Spleen (tissue), 11 donors: ENCODE results near the gene CHCHD6. TPM values are rescaled to one million over a fixed set of nuclear protein-coding genes. Genes with fewer than 3 reads are reported as not detected.

Source experiments
- DNase-seq: peaks from one replicate; pipeline ENCODE4 v3.0.0-alpha.2; 2020
- H3K27ac ChIP-seq, 8 donors: fragments of 200-600 bp; sonication (generic) in 7 of 8; 1 replicate in 4 of 8; 2 replicates in 4 of 8; pipeline versions ENCODE4 v1.5.0 to v1.8.0; 2016 to 2021; ENCODE audit warnings: inconsistent platforms in 4 of 8, mild to moderate bottlenecking in 4 of 8, moderate library complexity in 1 of 8
- H3K27me3 ChIP-seq, 7 donors: fragments of 200-600 bp; sonication (generic) in 6 of 7; replicated peaks in 1 of 7; 1 replicate in 4 of 7; 2 replicates in 3 of 7; pipeline versions ENCODE4 v1.5.0 to v1.8.0; 2016 to 2021; ENCODE audit warnings: inconsistent platforms in 3 of 7, mild to moderate bottlenecking in 1 of 7
- H3K36me3 ChIP-seq, 6 donors: fragments of 200-600 bp; sonication (generic) in 5 of 6; 1 replicate in 4 of 6; 2 replicates in 2 of 6; pipeline versions ENCODE4 v1.5.0 to v1.8.0; 2016 to 2021; ENCODE audit warnings: inconsistent platforms in 2 of 6
- H3K4me1 ChIP-seq, 6 donors: fragments of 200-600 bp; sonication (generic) in 5 of 6; 1 replicate in 3 of 6; 2 replicates in 3 of 6; pipeline versions ENCODE4 v1.5.0 to v1.8.0; 2016 to 2021; ENCODE audit warnings: inconsistent platforms in 3 of 6
- H3K4me3 ChIP-seq, 8 donors: fragments of 200-600 bp; sonication (generic) in 7 of 8; 1 replicate in 4 of 8; 2 replicates in 4 of 8; pipeline versions ENCODE4 v1.5.0 to v1.8.0; 2016 to 2021; ENCODE audit warnings: inconsistent platforms in 4 of 8, mild to moderate bottlenecking in 4 of 8, moderate library complexity in 2 of 8
- H3K9me3 ChIP-seq, 8 donors: fragments of 200-600 bp; sonication (generic) in 7 of 8; 1 replicate in 4 of 8; 2 replicates in 4 of 8; pipeline versions ENCODE4 v1.5.0 to v1.8.0; 2016 to 2021; ENCODE audit warnings: inconsistent platforms in 4 of 8
- POLR2A ChIP-seq, 3 donors: fragments of 450-650 bp; IDR thresholded peaks; one replicate each; pipeline ENCODE4 v1.5.1; 2017; ENCODE audit warnings: antibody characterized with exemption in 3 of 3, mild to moderate bottlenecking in 1 of 3
- POLR2AphosphoS5 ChIP-seq, 3 donors: sonication (generic); formaldehyde crosslinking; IDR thresholded peaks; one replicate each; pipeline ENCODE4 v1.5.1; 2017; ENCODE audit warnings: antibody characterized with exemption in 3 of 3
- WGBS, 5 donors: extraction: QIAGEN DNeasy Blood & Tissue Kit in 3 of 5; methylation state at CpG; one replicate each; pipeline versions ENCODE4 v1.1.5 to v1.1.7; 2013 to 2018; 5-methylcytosine and 5-hydroxymethylcytosine counted together
- intact Hi-C: fragments of 100-400 bp; cut with DNase I; formaldehyde crosslinking; loops from one replicate; pipeline ENCODE4 v1.15.0; 2023; ENCODE audit warnings: low total_unique reads
- polyA plus RNA-seq, 3 donors: library from polyadenylated mRNA; stranded (reverse); fragments of 200-250 nt; gene quantifications; one replicate each; pipeline ENCODE4 v1.2.1, GENCODE V29; 2013
- total RNA-seq, 7 donors: library from RNA; depleted of rRNA in 3 of 7; stranded (reverse); fragments of >200 nt in 3 of 7; fragmentation: NEBNext Ultra II Directional in 4 of 7; extraction: Animal tissue kit (Norgen Biotek cat#: 25700) in 4 of 7; gene quantifications; one replicate each; pipeline versions ENCODE4 v1.1.0 to v1.2.1, GENCODE V29; 2016 to 2021
- TF ChIP-seq, protein P1 (sequence below), 11 experiments: fragments of 200-600 bp in 7 of 11; fragments of 450-650 bp in 4 of 11; sonication (generic) in 4 of 11; IDR thresholded peaks in 8 of 11; conservative IDR thresholded peaks in 3 of 11; 1 replicate in 7 of 11; 2 replicates in 4 of 11; pipeline versions ENCODE4 v1.4.0 to v1.8.0; 2016 to 2021; ENCODE audit warnings: antibody characterized with exemption in 11 of 11, inconsistent platforms in 4 of 11, mild to moderate bottlenecking in 1 of 11
- donor health status: healthy with polysubstance abuse.
- donor health status: DM: no; HTN: no; CAD: no; lungs with moderate emphysema.
- donor health status: DM: no; HTN: no; CAD: no.
- donor health status: Bipolar disorder and iron deficiency.
- donor health status: healthy.
- donor health status: DM: no; HTN: no; CAD: no.
- donor health status: DM: yes; HTN: yes; CAD: no.

Gene CHCHD6
- total and polyA plus RNA-seq, 10 donors = 6.3 to 39.1 (median 11.8) TPM

DNA sequence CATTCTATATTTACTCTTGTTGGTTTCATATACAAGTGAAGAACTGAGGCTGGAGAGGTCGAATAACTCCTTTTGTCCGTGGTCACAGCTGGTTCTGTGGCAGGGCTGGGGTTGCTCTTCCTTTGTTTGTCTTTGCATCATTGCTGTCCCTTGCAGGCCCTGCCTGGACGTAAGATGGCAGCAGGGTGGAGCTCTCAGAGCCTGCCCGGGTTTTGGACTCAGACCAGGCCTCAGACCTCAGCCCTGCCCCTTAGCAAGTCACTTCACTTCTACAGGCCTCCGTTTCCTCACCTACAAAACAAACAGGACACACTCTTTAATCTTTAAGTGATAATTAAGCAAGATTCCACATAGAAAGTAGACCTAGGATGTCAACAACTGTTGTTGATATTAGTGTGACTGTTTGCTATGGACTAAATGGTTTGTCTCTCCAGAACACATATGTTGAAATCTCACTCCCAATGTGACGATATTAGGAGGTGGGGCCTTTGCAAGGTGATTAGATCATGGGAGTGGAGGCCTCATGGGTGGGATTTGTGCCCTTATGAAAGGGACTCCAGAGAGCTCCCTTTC is 213.3 kb downstream of the CHCHD6 start:
- WGBS, 5 donors = 71 to 84% (median 74%) methylated on average over 6 of the region's 6 CpGs
- H3K27me3 ChIP-seq = peaks cover 0 to 50% (median 0%) of the 10 kb centered on the region in 7 donors
- H3K36me3 ChIP-seq = peaks cover 0 to 29% (median 0%) of the 10 kb centered on the region in 6 donors
- H3K9me3 ChIP-seq = peaks cover 0 to 8% (median 0%) of the 10 kb centered on the region in 8 donors
- TF ChIP-seq, protein P1, sequence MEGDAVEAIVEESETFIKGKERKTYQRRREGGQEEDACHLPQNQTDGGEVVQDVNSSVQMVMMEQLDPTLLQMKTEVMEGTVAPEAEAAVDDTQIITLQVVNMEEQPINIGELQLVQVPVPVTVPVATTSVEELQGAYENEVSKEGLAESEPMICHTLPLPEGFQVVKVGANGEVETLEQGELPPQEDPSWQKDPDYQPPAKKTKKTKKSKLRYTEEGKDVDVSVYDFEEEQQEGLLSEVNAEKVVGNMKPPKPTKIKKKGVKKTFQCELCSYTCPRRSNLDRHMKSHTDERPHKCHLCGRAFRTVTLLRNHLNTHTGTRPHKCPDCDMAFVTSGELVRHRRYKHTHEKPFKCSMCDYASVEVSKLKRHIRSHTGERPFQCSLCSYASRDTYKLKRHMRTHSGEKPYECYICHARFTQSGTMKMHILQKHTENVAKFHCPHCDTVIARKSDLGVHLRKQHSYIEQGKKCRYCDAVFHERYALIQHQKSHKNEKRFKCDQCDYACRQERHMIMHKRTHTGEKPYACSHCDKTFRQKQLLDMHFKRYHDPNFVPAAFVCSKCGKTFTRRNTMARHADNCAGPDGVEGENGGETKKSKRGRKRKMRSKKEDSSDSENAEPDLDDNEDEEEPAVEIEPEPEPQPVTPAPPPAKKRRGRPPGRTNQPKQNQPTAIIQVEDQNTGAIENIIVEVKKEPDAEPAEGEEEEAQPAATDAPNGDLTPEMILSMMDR (IDR thresholded peaks at IDR 0.05 in 8 of 11, conservative IDR thresholded peaks at IDR 0.05 in 3 of 11) = no peak
- TF ChIP-seq POLR2AphosphoS5 (IDR thresholded peaks at IDR 0.05) (no peak), POLR2A (IDR thresholded peaks at IDR 0.05) (no peak)
- no peak for DNase-seq
- no peak overlapping the region for H3K4me3 ChIP-seq
- intact Hi-C loops = no loop called here
- H3K4me1 ChIP-seq = peaks cover 3 to 35% (median 25%) of the 10 kb centered on the region in 6 donors
- H3K27ac ChIP-seq = no peak overlapping the region

DNA sequence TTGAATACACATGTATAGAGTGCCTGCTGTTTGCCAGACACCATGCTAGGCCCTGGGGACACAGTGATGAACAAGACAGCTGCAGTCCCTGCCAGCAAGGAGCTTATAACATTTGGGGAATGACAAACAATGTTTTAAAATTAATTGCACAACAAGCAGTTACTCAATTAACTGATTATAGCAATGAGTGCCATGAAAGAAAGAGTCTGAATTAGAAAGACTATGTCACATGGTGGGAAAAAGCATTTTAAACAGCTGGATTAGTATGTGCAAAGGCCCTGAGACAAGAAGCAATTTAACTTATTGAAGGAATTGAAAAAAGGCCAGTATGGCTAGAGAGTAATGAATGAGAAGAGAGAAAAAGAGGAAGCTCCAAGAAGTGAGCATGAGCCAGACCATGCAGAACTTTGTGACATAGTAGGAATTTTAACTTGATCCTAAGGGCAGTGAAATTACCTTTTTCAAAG is 214.3 kb downstream of the CHCHD6 start:
- peaks cover 0 to 29% (median 0%) of the 10 kb centered on the region in 6 donors for H3K36me3 ChIP-seq
- peaks cover 0 to 32% (median 16%) of the 10 kb centered on the region in 6 donors for H3K4me1 ChIP-seq
- intact Hi-C loops = no loop called here
- no peak overlapping the region for H3K4me3 ChIP-seq
- no peak for DNase-seq
- no peak overlapping the region for H3K27ac ChIP-seq
- H3K27me3 ChIP-seq = peaks cover 0 to 40% (median 0%) of the 10 kb centered on the region in 7 donors
- H3K9me3 ChIP-seq = peaks cover 0 to 8% (median 0%) of the 10 kb centered on the region in 8 donors
- no peak for TF ChIP-seq POLR2A (IDR thresholded peaks at IDR 0.05)
- TF ChIP-seq, protein P1 (IDR thresholded peaks at IDR 0.05 in 8 of 11, conservative IDR thresholded peaks at IDR 0.05 in 3 of 11) = no peak
- no peak for TF ChIP-seq POLR2AphosphoS5 (IDR thresholded peaks at IDR 0.05)

DNA sequence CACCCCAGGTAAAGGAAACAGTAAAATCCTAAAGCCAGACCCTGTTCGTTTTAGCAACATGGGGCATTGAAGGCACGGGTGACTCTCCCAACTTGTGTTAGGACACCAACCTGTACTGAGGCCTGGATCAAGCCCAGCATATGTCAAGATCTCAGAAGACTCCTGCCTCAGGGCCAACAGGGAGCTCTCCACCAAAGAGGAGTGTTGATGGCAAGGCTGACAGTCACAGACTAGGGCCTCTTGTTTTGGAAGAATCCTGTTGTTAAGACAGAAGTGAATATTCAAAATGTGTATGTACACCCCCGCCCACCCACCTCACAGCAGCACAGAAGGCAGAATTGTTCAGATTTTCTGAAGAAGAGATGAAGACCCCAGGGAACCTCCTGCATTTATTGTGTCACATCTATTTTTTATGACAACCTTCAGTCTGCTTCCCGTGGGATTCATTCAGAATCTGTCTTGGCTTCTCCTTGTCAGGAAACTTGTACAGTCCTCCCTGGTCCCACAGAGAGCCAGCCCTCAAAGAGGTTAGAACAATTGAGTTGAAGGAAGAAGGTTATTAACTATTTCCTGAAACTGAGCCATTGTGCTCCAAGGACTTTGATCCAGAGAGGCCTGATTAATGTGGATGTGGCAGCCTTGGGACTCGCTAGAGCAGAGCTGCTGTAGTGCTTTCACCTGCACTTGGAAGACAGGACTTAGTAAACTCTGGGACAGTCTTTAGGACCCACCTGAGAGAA is 217.2 kb downstream of the CHCHD6 start:
- Histone ChIP-seq H3K4me1 (peaks cover 17 to 51% (median 31%) of the 10 kb centered on the region in 6 donors), H3K27me3 (peaks cover 0 to 17% (median 0%) of the 10 kb centered on the region in 7 donors), H3K4me3 (no peak overlapping the region), H3K9me3 (peaks cover 0 to 8% (median 0%) of the 10 kb centered on the region in 8 donors), H3K36me3 (peaks cover 0 to 16% (median 0%) of the 10 kb centered on the region in 6 donors), H3K27ac (peak overlapping the region in 3 of 8 donors; percentile 37 to 51 (median 41))
- intact Hi-C loops = no loop called here
- 82 to 88% (median 84%) methylated on average over 5 of the region's 5 CpGs for WGBS, 5 donors
- DNase-seq = peak; percentile 14
- TF ChIP-seq POLR2AphosphoS5 (IDR thresholded peaks at IDR 0.05) (no peak), POLR2A (IDR thresholded peaks at IDR 0.05) (no peak)
- TF ChIP-seq, protein P1 (IDR thresholded peaks at IDR 0.05 in 8 of 11, conservative IDR thresholded peaks at IDR 0.05 in 3 of 11) = no peak

DNA sequence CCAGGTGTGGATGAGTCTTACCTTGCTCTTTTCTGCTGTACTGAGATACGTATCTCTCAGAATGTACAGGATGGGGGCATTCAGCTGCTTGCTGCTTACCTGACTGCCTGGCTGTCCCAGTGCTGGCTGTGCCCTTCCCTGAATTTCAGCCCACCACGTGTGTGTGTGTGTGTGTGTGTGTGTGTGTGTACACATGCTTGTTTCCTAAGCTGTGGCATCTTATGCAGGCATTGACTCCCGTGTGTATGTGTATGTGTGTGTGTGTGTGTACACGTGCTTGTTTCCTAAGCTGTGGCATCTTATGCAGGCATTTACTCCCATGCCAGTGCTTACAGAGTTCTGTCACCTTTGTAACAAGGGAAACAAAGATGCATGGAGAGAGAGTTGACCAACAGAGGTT is 218.4 kb downstream of the CHCHD6 start:
- no peak for DNase-seq
- H3K27ac ChIP-seq = no peak overlapping the region
- TF ChIP-seq POLR2AphosphoS5 (IDR thresholded peaks at IDR 0.05) = no peak
- intact Hi-C loops = no loop called here
- H3K36me3 ChIP-seq = peaks cover 0 to 4% (median 0%) of the 10 kb centered on the region in 6 donors
- WGBS, 5 donors = 69 to 93% (median 88%) methylated on average over 3 to 4 of the region's 4 CpGs
- peaks cover 21 to 64% (median 42%) of the 10 kb centered on the region in 6 donors for H3K4me1 ChIP-seq
- H3K9me3 ChIP-seq = peaks cover 0 to 8% (median 0%) of the 10 kb centered on the region in 8 donors
- H3K27me3 ChIP-seq = peaks cover 0 to 14% (median 0%) of the 10 kb centered on the region in 7 donors
- no peak overlapping the region for H3K4me3 ChIP-seq
